DOHH2 (cell line): ENCODE measurements around the gene GRB14.

Source experiments
- H3F3A ChIP-seq: fragments of 200-600 bp; sonication (generic), shearing (Covaris generic); 2 replicates; pipeline ENCODE4 v1.6.0; 2016; ENCODE audit warnings: antibody characterized with exemption, mild to moderate bottlenecking; ENCODE audit not compliant: control insufficient read depth, insufficient read depth
- H3K27ac ChIP-seq: fragments of 200-600 bp; sonication (generic); 2 replicates; pipeline ENCODE4 v1.5.1; 2014; ENCODE audit warnings: low read depth, mild to moderate bottlenecking, low read length, moderate library complexity
- H3K27me3 ChIP-seq: fragments of 200-600 bp; sonication (generic); 2 replicates; pipeline ENCODE4 v1.6.1; 2014; ENCODE audit warnings: mild to moderate bottlenecking, low read length, mixed read lengths; ENCODE audit not compliant: control insufficient read depth
- H3K36me3 ChIP-seq: fragments of 200-600 bp; sonication (generic); 2 replicates; pipeline ENCODE4 v1.6.1; 2014; ENCODE audit warnings: mild to moderate bottlenecking, low read length, moderate library complexity, mixed read lengths; ENCODE audit not compliant: control insufficient read depth
- H3K4me1 ChIP-seq: fragments of 200-600 bp; sonication (generic); 2 replicates; pipeline ENCODE4 v1.6.1; 2014; ENCODE audit warnings: mild to moderate bottlenecking, low read length, mixed read lengths; ENCODE audit not compliant: control insufficient read depth
- H3K4me2 ChIP-seq: fragments of 200-600 bp; sonication (generic); 2 replicates; pipeline ENCODE4 v1.6.0; 2014; ENCODE audit warnings: mild to moderate bottlenecking, low read length, moderate library complexity
- H3K4me3 ChIP-seq: fragments of 200-600 bp; sonication (generic); 2 replicates; pipeline ENCODE4 v1.5.1; 2014; ENCODE audit warnings: mild to moderate bottlenecking, low read length, mixed read lengths
- H3K79me2 ChIP-seq: fragments of 200-600 bp; sonication (generic); 2 replicates; pipeline ENCODE4 v1.6.1; 2014; ENCODE audit warnings: mild to moderate bottlenecking, low read length, mixed read lengths; ENCODE audit not compliant: control insufficient read depth
- H3K9me2 ChIP-seq: fragments of 200-600 bp; sonication (generic); replicated peaks from 2 replicates; pipeline ENCODE4 v1.6.1; 2014; ENCODE audit warnings: mild to moderate bottlenecking, low read length, mixed read lengths; ENCODE audit not compliant: control insufficient read depth
- H3K9me3 ChIP-seq: fragments of 200-600 bp; sonication (generic); 2 replicates; pipeline ENCODE4 v1.6.1; 2014; ENCODE audit warnings: antibody characterized with exemption, low read length, mixed read lengths; ENCODE audit not compliant: control insufficient read depth, insufficient read depth
- H4K20me1 ChIP-seq: fragments of 200-600 bp; sonication (generic); 2 replicates; pipeline ENCODE4 v1.6.0; 2014; ENCODE audit warnings: low read depth, mild to moderate bottlenecking, antibody characterized with exemption, low read length, moderate library complexity; ENCODE audit not compliant: control insufficient read depth, insufficient read depth
- EZH2phosphoT487 ChIP-seq: fragments of 200-600 bp; sonication (generic); IDR thresholded peaks from 2 replicates; pipeline ENCODE4 v1.6.1; 2017; ENCODE audit warnings: borderline replicate concordance, mild to moderate bottlenecking, antibody characterized with exemption, low read length, moderate library complexity, mixed read lengths
- TF ChIP-seq, protein P1 (sequence below): fragments of 200-600 bp; sonication (generic); IDR thresholded peaks from one replicate; pipeline ENCODE4 v1.5.1; 2014; ENCODE audit warnings: antibody characterized with exemption, mild to moderate bottlenecking, low read depth, low read length; ENCODE audit not compliant: poor library complexity, severe bottlenecking

Gene GRB14

DNA sequence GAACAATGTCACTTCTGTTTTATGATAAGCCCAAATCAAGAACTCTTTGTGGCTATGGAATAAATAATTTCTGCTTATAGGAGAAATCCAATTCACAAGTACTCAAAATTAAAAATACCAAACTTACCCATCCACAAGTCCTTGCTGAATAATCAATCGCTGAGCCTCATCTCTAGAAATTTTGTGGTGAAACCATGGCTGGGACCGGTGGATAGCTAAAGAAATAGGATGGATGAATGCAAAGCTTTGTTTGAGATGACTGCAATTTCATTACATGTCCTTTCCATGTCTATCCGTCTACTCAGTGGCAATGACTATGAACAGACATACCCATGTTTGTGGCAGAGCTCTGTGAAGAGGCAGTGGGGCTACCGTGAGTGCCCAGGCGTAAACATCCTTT lies 124.4 kb downstream of the GRB14 start:
- Histone ChIP-seq H3K27ac (no peak overlapping the region), H3K4me3 (no peak overlapping the region), H3K9me2 (no peaks in the 10 kb centered on the region), H3K4me1 (no peaks in the 10 kb centered on the region), H4K20me1 (no peaks in the 10 kb centered on the region), H3K27me3 (no peaks in the 10 kb centered on the region), H3F3A (no peaks in the 10 kb centered on the region), H3K4me2 (no peak overlapping the region), H3K36me3 (no peaks in the 10 kb centered on the region), H3K79me2 (no peaks in the 10 kb centered on the region), H3K9me3 (no peaks in the 10 kb centered on the region)
- TF ChIP-seq, protein P1, sequence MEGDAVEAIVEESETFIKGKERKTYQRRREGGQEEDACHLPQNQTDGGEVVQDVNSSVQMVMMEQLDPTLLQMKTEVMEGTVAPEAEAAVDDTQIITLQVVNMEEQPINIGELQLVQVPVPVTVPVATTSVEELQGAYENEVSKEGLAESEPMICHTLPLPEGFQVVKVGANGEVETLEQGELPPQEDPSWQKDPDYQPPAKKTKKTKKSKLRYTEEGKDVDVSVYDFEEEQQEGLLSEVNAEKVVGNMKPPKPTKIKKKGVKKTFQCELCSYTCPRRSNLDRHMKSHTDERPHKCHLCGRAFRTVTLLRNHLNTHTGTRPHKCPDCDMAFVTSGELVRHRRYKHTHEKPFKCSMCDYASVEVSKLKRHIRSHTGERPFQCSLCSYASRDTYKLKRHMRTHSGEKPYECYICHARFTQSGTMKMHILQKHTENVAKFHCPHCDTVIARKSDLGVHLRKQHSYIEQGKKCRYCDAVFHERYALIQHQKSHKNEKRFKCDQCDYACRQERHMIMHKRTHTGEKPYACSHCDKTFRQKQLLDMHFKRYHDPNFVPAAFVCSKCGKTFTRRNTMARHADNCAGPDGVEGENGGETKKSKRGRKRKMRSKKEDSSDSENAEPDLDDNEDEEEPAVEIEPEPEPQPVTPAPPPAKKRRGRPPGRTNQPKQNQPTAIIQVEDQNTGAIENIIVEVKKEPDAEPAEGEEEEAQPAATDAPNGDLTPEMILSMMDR, result no peak
- TF ChIP-seq EZH2phosphoT487, result no peak

DNA sequence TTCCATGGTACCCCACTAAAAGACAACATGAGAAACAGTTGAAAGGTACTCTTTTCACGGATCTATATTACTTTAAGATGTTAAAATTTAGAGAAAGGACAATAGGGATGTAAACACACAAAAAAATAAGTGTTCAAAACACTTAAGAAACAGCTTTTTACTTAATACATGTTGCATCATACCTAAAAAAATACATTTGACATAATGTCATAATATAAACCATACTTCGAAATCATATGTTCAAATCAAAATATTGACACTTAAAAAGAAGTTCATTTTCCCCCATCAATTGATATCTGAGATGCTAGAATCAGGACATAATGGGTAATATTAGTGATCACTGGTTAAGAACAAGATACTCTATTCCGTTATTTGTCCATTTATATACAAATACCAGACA lies 124.9 kb downstream of the GRB14 start:
- TF ChIP-seq, protein P1, result no peak
- TF ChIP-seq EZH2phosphoT487, result no peak
- Histone ChIP-seq H3K36me3 (no peaks in the 10 kb centered on the region), H3K4me1 (no peaks in the 10 kb centered on the region), H3K9me3 (no peaks in the 10 kb centered on the region), H3K4me3 (no peak overlapping the region), H3K79me2 (no peaks in the 10 kb centered on the region), H4K20me1 (no peaks in the 10 kb centered on the region), H3F3A (no peaks in the 10 kb centered on the region), H3K9me2 (no peaks in the 10 kb centered on the region), H3K4me2 (no peak overlapping the region), H3K27me3 (no peaks in the 10 kb centered on the region), H3K27ac (no peak overlapping the region)

DNA sequence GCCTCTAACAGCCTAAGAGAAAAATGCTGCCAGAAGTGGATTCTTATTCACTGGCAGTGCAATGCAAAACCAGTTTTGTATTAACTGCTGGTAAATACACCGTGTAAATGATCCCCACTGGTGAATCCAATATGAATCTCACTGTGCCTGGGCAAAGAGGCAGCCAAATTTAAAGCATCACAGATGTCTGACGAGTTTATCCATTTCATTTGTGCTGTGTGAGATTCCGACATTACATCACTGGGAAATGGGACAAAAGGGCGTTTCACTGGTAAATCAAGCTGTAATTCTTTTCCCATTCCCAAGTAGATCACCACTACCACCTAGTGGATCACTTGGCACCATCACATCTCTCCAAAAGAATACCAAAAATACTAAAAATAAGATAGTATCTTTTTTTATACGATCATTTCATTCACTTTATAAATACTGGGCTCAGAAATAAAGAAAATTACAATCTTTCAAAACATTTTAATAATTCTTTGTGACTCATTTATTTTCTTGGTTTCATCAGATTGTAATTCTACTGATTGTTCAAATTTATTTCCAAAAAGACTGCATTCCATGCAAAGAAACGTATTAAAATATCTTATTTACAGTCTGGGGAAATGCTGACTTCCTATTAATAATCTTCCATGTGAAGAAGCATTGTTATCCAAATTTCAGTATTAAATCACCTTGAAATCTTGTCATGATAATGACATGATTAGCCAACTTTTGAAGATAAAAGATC lies 125.6 kb downstream of the GRB14 start:
- Histone ChIP-seq H3K9me3 (no peaks in the 10 kb centered on the region), H3K4me1 (no peaks in the 10 kb centered on the region), H3K36me3 (no peaks in the 10 kb centered on the region), H3K79me2 (no peaks in the 10 kb centered on the region), H3F3A (no peaks in the 10 kb centered on the region), H4K20me1 (no peaks in the 10 kb centered on the region), H3K4me3 (no peak overlapping the region), H3K27me3 (no peaks in the 10 kb centered on the region), H3K9me2 (no peaks in the 10 kb centered on the region), H3K27ac (no peak overlapping the region), H3K4me2 (no peak overlapping the region)
- TF ChIP-seq EZH2phosphoT487, result no peak
- TF ChIP-seq, protein P1, result no peak
